Ishikawa (cell line): ENCODE measurements around the gene PRICKLE4.

Source experiments
- CEBPB ChIP-seq: IDR thresholded peaks from 2 replicates; pipeline ENCODE4 v1.6.1; 2012
- EGR1 ChIP-seq: IDR thresholded peaks from 2 replicates; pipeline ENCODE4 v1.6.1; 2012
- EP300 ChIP-seq: IDR thresholded peaks from 2 replicates; pipeline ENCODE4 v1.6.1; 2012; ENCODE audit warnings: borderline replicate concordance
- FOXM1 ChIP-seq: IDR thresholded peaks from 2 replicates; pipeline ENCODE4 v1.6.1; 2012; ENCODE audit warnings: low read depth, borderline replicate concordance
- MAX ChIP-seq: IDR thresholded peaks from 2 replicates; pipeline ENCODE4 v1.6.1; 2012
- NFIC ChIP-seq: IDR thresholded peaks from 2 replicates; pipeline ENCODE4 v1.6.1; 2012
- RAD21 ChIP-seq: IDR thresholded peaks from 2 replicates; pipeline ENCODE4 v1.6.1; 2012; ENCODE audit warnings: low read depth
- REST ChIP-seq: IDR thresholded peaks from 2 replicates; pipeline ENCODE4 v1.6.1; 2012; ENCODE audit warnings: low read depth, mild to moderate bottlenecking
- TAF1 ChIP-seq: IDR thresholded peaks from 2 replicates; pipeline ENCODE4 v1.6.1; 2012; ENCODE audit warnings: low read depth, mild to moderate bottlenecking
- TEAD4 ChIP-seq: IDR thresholded peaks from 2 replicates; pipeline ENCODE4 v1.6.1; 2012
- USF1 ChIP-seq: IDR thresholded peaks from 2 replicates; pipeline ENCODE4 v1.6.1; 2012
- YY1 ChIP-seq: IDR thresholded peaks from 2 replicates; pipeline ENCODE4 v1.6.1; 2012; ENCODE audit warnings: low read depth
- ZBTB7A ChIP-seq: IDR thresholded peaks from 2 replicates; pipeline ENCODE4 v1.6.1; 2012; ENCODE audit warnings: low read depth

GRCh38 chr6:41740366-41741162 lies 40.0 kb upstream of the PRICKLE4 start:
- TF ChIP-seq TAF1 (no peak), REST (no peak), TEAD4 (no peak), MAX (no peak), NFIC (no peak), YY1 (no peak), ZBTB7A (no peak), CEBPB (no peak), RAD21 (no peak), FOXM1 (no peak), EP300 (no peak), EGR1 (no peak), USF1 (no peak)
